Measurements from ENCODE around the gene PRPF19.

DNA sequence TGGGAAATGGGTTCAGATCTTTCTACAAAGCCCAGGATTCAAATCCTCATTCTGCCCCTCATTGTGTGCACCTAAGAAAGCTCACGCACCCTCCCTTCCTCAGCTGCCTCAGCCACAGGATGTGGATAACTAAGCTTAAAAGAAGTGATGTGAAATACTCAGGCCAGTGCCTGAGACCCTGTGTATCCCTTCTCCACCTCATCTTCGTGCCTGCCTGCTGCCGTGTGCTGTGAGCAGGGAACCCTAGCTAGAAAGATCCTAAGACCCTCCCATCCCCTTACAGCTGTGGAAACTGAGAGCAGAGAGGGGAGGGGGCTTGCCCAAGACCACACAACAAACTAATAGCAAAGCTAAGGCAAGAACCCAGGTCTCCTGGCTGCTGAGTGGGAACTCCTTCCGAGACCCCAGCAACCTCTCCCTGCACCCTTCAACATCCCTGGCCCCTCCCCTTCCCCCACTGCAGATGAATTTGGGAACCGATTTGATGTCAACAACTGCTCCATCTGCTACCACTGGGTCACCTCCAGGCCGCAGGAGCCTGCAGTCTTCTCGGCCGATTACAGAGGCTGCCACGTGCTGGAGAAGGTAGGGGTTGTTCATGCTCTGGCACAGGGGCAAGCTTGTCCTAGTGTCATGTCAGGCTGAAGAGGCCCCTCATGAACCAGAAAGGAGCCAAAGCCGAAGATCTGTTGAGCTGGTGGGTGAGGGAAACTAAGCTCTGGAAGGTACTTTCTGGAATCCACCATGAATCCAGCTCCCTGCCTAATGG is 37.5 kb downstream of the PRPF19 start:
- TF ChIP-seq, protein P1, sequence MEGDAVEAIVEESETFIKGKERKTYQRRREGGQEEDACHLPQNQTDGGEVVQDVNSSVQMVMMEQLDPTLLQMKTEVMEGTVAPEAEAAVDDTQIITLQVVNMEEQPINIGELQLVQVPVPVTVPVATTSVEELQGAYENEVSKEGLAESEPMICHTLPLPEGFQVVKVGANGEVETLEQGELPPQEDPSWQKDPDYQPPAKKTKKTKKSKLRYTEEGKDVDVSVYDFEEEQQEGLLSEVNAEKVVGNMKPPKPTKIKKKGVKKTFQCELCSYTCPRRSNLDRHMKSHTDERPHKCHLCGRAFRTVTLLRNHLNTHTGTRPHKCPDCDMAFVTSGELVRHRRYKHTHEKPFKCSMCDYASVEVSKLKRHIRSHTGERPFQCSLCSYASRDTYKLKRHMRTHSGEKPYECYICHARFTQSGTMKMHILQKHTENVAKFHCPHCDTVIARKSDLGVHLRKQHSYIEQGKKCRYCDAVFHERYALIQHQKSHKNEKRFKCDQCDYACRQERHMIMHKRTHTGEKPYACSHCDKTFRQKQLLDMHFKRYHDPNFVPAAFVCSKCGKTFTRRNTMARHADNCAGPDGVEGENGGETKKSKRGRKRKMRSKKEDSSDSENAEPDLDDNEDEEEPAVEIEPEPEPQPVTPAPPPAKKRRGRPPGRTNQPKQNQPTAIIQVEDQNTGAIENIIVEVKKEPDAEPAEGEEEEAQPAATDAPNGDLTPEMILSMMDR (IDR thresholded peaks at IDR 0.05), result no peak
- TF ChIP-seq POLR2A (IDR thresholded peaks at IDR 0.05), result no peak
